Neural progenitor cell (in vitro differentiated cells): Measurements from ENCODE around the gene CCNC. TPM values are rescaled to one million over a fixed set of nuclear protein-coding genes. Genes with fewer than 3 reads are reported as not detected.
A peak's percentile ranks its signal among the peaks of the same experiment; 100 is the strongest.

Source experiments
- DNase-seq: peaks from one replicate; pipeline ENCODE4 v3.0.0-alpha.2; 2016; ENCODE audit warnings: low spot score
- H2AFZ ChIP-seq: fragments of 200-600 bp; sonication (generic); replicated peaks from 2 replicates; pipeline ENCODE4 v1.6.1; 2016; ENCODE audit warnings: antibody characterized with exemption
- H3F3A ChIP-seq: fragments of 200-600 bp; sonication (generic); 2 replicates; pipeline ENCODE4 v1.6.1; 2016; ENCODE audit warnings: antibody characterized with exemption, low read depth
- H3K27ac ChIP-seq: fragments of 200-600 bp; sonication (generic); 2 replicates; pipeline ENCODE4 v1.5.1; 2016; ENCODE audit warnings: mild to moderate bottlenecking
- H3K27me3 ChIP-seq: fragments of 200-600 bp; sonication (generic); 2 replicates; pipeline ENCODE4 v1.6.1; 2016; ENCODE audit warnings: mild to moderate bottlenecking, moderate library complexity
- H3K36me3 ChIP-seq: fragments of 200-600 bp; sonication (generic); 2 replicates; pipeline ENCODE4 v1.5.1; 2016
- H3K4me1 ChIP-seq: fragments of 200-600 bp; sonication (generic); 2 replicates; pipeline ENCODE4 v1.6.1; 2016; ENCODE audit warnings: mixed run types
- H3K4me2 ChIP-seq: fragments of 200-600 bp; sonication (generic); 2 replicates; pipeline ENCODE4 v1.6.1; 2016
- H3K4me3 ChIP-seq: fragments of 200-600 bp; sonication (generic); 2 replicates; pipeline ENCODE4 v1.5.1; 2016
- H3K79me2 ChIP-seq: fragments of 200-600 bp; sonication (generic); 2 replicates; pipeline ENCODE4 v1.6.1; 2016; ENCODE audit warnings: low read depth
- H3K9ac ChIP-seq: fragments of 200-600 bp; sonication (generic); 2 replicates; pipeline ENCODE4 v1.6.1; 2016
- H3K9me3 ChIP-seq: fragments of 200-600 bp; sonication (generic); 2 replicates; pipeline ENCODE4 v1.5.1; 2016; ENCODE audit warnings: low read depth
- H4K20me1 ChIP-seq: fragments of 200-600 bp; sonication (generic); 2 replicates; pipeline ENCODE4 v1.6.1; 2016; ENCODE audit warnings: low read depth
- H3K27ac Mint-ChIP-seq: 3 replicates; pipeline ENCODE4 v1.8.0; 2021; ENCODE audit warnings: mixed read lengths
- H3K27me3 Mint-ChIP-seq: 2 replicates; pipeline ENCODE4 v1.8.0; 2022; ENCODE audit warnings: low read depth, mild to moderate bottlenecking, inconsistent platforms, moderate library complexity, mixed read lengths; ENCODE audit not compliant: insufficient read depth
- H3K36me3 Mint-ChIP-seq: 3 replicates; pipeline ENCODE4 v1.8.0; 2021; ENCODE audit warnings: mixed read lengths
- H3K4me1 Mint-ChIP-seq: 3 replicates; pipeline ENCODE4 v1.8.0; 2021; ENCODE audit warnings: mixed read lengths
- H3K4me3 Mint-ChIP-seq: 3 replicates; pipeline ENCODE4 v1.8.0; 2021; ENCODE audit warnings: mild to moderate bottlenecking, moderate library complexity, mixed read lengths
- H3K9me3 Mint-ChIP-seq: 3 replicates; pipeline ENCODE4 v1.8.0; 2020; ENCODE audit warnings: mixed read lengths
- CTCF ChIP-seq: fragments of 200-600 bp; sonication (generic); IDR thresholded peaks from 2 replicates; pipeline ENCODE4 v1.5.1; 2017; ENCODE audit warnings: antibody characterized with exemption, mild to moderate bottlenecking
- EZH2 ChIP-seq: fragments of 200-600 bp; sonication (generic); IDR thresholded peaks from 2 replicates; pipeline ENCODE4 v1.6.1; 2017; ENCODE audit warnings: antibody characterized with exemption, mild to moderate bottlenecking, moderate library complexity
- EZH2phosphoT487 ChIP-seq: fragments of 200-600 bp; sonication (generic); IDR thresholded peaks from 2 replicates; pipeline ENCODE4 v1.6.1; 2017; ENCODE audit warnings: antibody characterized with exemption
- total RNA-seq: library from RNA; depleted of rRNA; stranded (reverse); fragments of >200 nt; gene quantifications from 2 replicates; pipeline ENCODE4 v1.2.3, GENCODE V29; 2015; ENCODE audit warnings: low replicate concordance

The CCNC gene
- total RNA-seq, 1 donor from 2014 or later: 157 TPM

GRCh38 chr6:99530627-99531026, 37.8 kb downstream of the CCNC start:
- H3K27ac ChIP-seq: no peak overlapping the region
- H3K9ac ChIP-seq: no peak overlapping the region
- peaks cover 16% of the 10 kb centered on the region for H3K36me3 ChIP-seq
- TF ChIP-seq EZH2phosphoT487: no peak
- TF ChIP-seq CTCF: no peak
- TF ChIP-seq EZH2: no peak
- Mint-ChIP-seq H3K9me3 (no peaks in the 10 kb centered on the region), H3K4me1 (no peaks in the 10 kb centered on the region), H3K4me3 (no peak overlapping the region), H3K36me3 (peaks cover 20% of the 10 kb centered on the region), H3K27me3 (no peaks in the 10 kb centered on the region), H3K27ac (peak overlapping the region; percentile 33)
- no peak overlapping the region for H3K4me2 ChIP-seq
- H3F3A ChIP-seq: peaks cover 4% of the 10 kb centered on the region
- no peak for DNase-seq
- peaks cover 6% of the 10 kb centered on the region for H3K79me2 ChIP-seq
- no peaks in the 10 kb centered on the region for H3K4me1 ChIP-seq
- H2AFZ ChIP-seq: no peak overlapping the region
- no peak overlapping the region for H3K4me3 ChIP-seq
- H3K27me3 ChIP-seq: no peaks in the 10 kb centered on the region
- H3K9me3 ChIP-seq: no peaks in the 10 kb centered on the region
- H4K20me1 ChIP-seq: no peaks in the 10 kb centered on the region

DNA sequence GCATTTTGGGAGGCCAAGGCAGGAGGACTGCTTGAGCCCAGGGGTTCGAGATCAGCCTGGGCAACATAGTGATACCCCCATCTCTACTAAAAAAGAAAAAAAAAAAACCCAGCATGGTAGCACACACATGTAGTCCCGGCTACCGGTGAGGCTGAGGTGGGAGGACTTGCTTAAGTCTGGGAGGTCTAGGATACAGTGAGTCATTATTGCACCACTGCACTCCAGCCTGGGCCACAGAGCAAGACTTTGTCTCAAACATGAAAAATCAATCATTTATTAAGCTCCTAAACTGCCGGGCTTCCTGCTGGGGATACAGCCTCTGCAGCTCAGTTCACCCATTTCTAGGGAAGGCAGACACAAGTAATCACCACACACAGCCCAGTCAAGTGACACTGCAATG, 45.9 kb downstream of the CCNC start:
- Mint-ChIP-seq H3K9me3 (no peaks in the 10 kb centered on the region), H3K4me1 (peaks cover 11% of the 10 kb centered on the region), H3K4me3 (peak overlapping the region; percentile 99), H3K27ac (no peak overlapping the region), H3K27me3 (peaks cover 2% of the 10 kb centered on the region), H3K36me3 (peaks cover 2% of the 10 kb centered on the region)
- no peaks in the 10 kb centered on the region for H4K20me1 ChIP-seq
- no peak for TF ChIP-seq EZH2phosphoT487
- no peak for TF ChIP-seq EZH2
- no peak for TF ChIP-seq CTCF
- H3K9ac ChIP-seq: no peak overlapping the region
- no peak for DNase-seq
- H3F3A ChIP-seq: peaks cover 6% of the 10 kb centered on the region
- no peak overlapping the region for H3K27ac ChIP-seq
- peaks cover 22% of the 10 kb centered on the region for H3K79me2 ChIP-seq
- no peaks in the 10 kb centered on the region for H3K9me3 ChIP-seq
- peaks cover 7% of the 10 kb centered on the region for H3K36me3 ChIP-seq
- no peaks in the 10 kb centered on the region for H3K27me3 ChIP-seq
- peak overlapping the region; percentile 76 for H3K4me2 ChIP-seq
- H3K4me3 ChIP-seq: no peak overlapping the region
- H2AFZ ChIP-seq: no peak overlapping the region
- H3K4me1 ChIP-seq: no peaks in the 10 kb centered on the region

DNA sequence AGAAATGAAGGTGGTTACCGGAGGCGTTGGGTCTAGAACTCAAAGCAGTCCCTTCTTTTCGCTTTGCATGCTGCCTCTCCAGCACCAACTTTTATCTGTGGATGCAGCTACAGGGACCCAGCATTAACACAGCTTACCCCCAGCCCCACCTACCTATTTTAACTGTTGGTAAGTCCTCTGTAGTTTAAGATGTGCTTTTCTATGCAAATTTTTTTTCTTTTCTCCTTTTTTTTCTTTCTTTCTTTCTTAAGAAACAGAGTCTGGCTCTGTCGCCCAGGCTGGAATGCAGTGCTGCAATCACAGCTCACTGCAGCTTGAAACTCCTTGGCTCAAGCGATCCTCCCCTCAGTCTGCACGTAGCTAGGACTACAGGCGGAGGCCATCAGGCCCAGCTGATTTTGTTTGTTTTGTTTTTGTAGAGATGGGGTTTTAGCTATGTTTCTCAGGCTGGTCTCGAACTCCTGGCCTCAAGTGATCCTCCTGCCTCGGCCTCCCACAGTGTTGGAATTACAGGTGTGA, 46.8 kb downstream of the CCNC start:
- peak overlapping the region; percentile 99 for H3K4me3 Mint-ChIP-seq

More for the DNA sequence above, 46.8 kb downstream of the CCNC start:
- Histone ChIP-seq H3F3A (peaks cover 6% of the 10 kb centered on the region), H3K79me2 (peaks cover 20% of the 10 kb centered on the region), H4K20me1 (no peaks in the 10 kb centered on the region), H3K4me2 (peak overlapping the region; percentile 76), H3K36me3 (peaks cover 4% of the 10 kb centered on the region), H3K27ac (peak overlapping the region; percentile 51), H3K9ac (peak overlapping the region; percentile 54), H3K4me3 (peak overlapping the region; percentile 83), H3K27me3 (no peaks in the 10 kb centered on the region), H3K4me1 (no peaks in the 10 kb centered on the region), H3K9me3 (no peaks in the 10 kb centered on the region), H2AFZ (peak overlapping the region; percentile 78)
- TF ChIP-seq CTCF: no peak
- TF ChIP-seq EZH2phosphoT487: no peak
- no peak for TF ChIP-seq EZH2
- DNase-seq: peak; percentile 50
- Mint-ChIP-seq H3K27ac (peak overlapping the region; percentile 99), H3K36me3 (peaks cover 2% of the 10 kb centered on the region), H3K9me3 (no peaks in the 10 kb centered on the region), H3K27me3 (peaks cover 2% of the 10 kb centered on the region), H3K4me1 (peaks cover 11% of the 10 kb centered on the region)
